Panc1 (cell line): ENCODE data around the gene REELD1. TPM values are rescaled to one million over a fixed set of nuclear protein-coding genes. Genes with fewer than 3 reads are reported as not detected.
A peak's percentile ranks its signal among the peaks of the same experiment; 100 is the strongest.

Experiments used
- ATAC-seq: fragments of 200-7000 bp; cut with Tn5 transposase; 2 replicates; pipeline ENCODE4 v1.9.1; 2020; ENCODE audit warnings: mild to moderate bottlenecking, moderate library complexity
- BruUV-seq: library from RNA; stranded (reverse); fragments of 400-500 nt; replicated peaks from 2 replicates; lab custom pipeline; 2021; lab: Mats Ljungman, UMichigan
- CTCF ChIA-PET: fragments of 300-600 bp; sonication (Branson Sonifier 250); formaldehyde crosslinking; loops from one replicate; lab custom pipeline; 2022; ENCODE audit warnings: antibody characterized with exemption; lab: Charles Lee
- POLR2A ChIA-PET: fragments of 300-600 bp; sonication (Branson Sonifier 250); formaldehyde crosslinking; loops from one replicate; lab custom pipeline; 2022; ENCODE audit warnings: antibody characterized with exemption; lab: Charles Lee
- DNase-seq: peaks from one replicate; pipeline ENCODE4 v3.0.0-alpha.2; 2010; ENCODE audit warnings: low read depth, low spot score
- H3K27ac ChIP-seq: 2 replicates; pipeline ENCODE4 v1.5.1; 2011; ENCODE audit warnings: mild to moderate bottlenecking, low read length, inconsistent platforms
- H3K27me3 ChIP-seq: fragments of 200-500 bp; sonication (Bioruptor generic); 2 replicates; pipeline ENCODE4 v1.6.0; 2014; ENCODE audit warnings: low read length, inconsistent platforms; ENCODE audit not compliant: control insufficient read depth, insufficient read depth
- H3K36me3 ChIP-seq: fragments of 200-500 bp; sonication (Bioruptor generic); 2 replicates; pipeline ENCODE4 v1.5.1; 2014; ENCODE audit warnings: inconsistent platforms, mild to moderate bottlenecking, low read length, moderate library complexity; ENCODE audit not compliant: control insufficient read depth, insufficient read depth
- H3K4me1 ChIP-seq: 2 replicates; pipeline ENCODE4 v1.5.1; 2011; ENCODE audit warnings: inconsistent platforms, mild to moderate bottlenecking, low read length, moderate library complexity; ENCODE audit not compliant: control insufficient read depth, insufficient read depth
- H3K4me3 ChIP-seq, 2 experiments: 2 replicates each; pipeline ENCODE4 v1.5.1; 2011 to 2012; ENCODE audit warnings: low read depth in 2 of 2, low read length in 2 of 2, mild to moderate bottlenecking in 2 of 2, inconsistent platforms in 1 of 2, moderate library complexity in 1 of 2
- H3K9me3 ChIP-seq: fragments of 200-500 bp; sonication (Bioruptor generic); 2 replicates; pipeline ENCODE4 v1.5.1; 2014; ENCODE audit warnings: low read depth, mild to moderate bottlenecking, inconsistent platforms, low read length, moderate library complexity; ENCODE audit not compliant: control insufficient read depth, insufficient read depth
- CTCF ChIP-seq: fragments of 450-650 bp; IDR thresholded peaks from 2 replicates; pipeline ENCODE4 v1.5.1; 2017; ENCODE audit warnings: mild to moderate bottlenecking
- POLR2AphosphoS5 ChIP-seq: IDR thresholded peaks from 2 replicates; pipeline ENCODE4 v1.6.1; 2012; ENCODE audit warnings: mild to moderate bottlenecking, low read depth, low read length, moderate library complexity
- REST ChIP-seq, 2 experiments: IDR thresholded peaks; 2 replicates each; pipeline ENCODE4 v1.6.1; 2011 to 2012; ENCODE audit warnings: low read depth in 2 of 2, control low read depth in 1 of 2, low read length in 1 of 2, mild to moderate bottlenecking in 1 of 2, moderate library complexity in 1 of 2; ENCODE audit not compliant: insufficient read depth in 1 of 2
- SIN3A ChIP-seq: IDR thresholded peaks from 2 replicates; pipeline ENCODE4 v1.6.1; 2012; ENCODE audit warnings: low read depth, mild to moderate bottlenecking, low read length, moderate library complexity, borderline replicate concordance; ENCODE audit not compliant: insufficient read depth
- TCF7L2 ChIP-seq: IDR thresholded peaks from 2 replicates; pipeline ENCODE4 v1.6.1; 2011; ENCODE audit warnings: mild to moderate bottlenecking, low read depth, low read length, inconsistent platforms
- in situ Hi-C: cut with HindIII; loops from 2 replicates; pipeline ENCODE4 v1.10.0; 2016; ENCODE audit warnings: low sequenced_read_pairs, low pct_unique_long_range_greater_than_20kb
- intact Hi-C: fragments of 100-400 bp; cut with micrococcal nuclease; formaldehyde crosslinking; loops from one replicate; pipeline ENCODE4 v1.10.0; 2022; ENCODE audit not compliant: unreplicated experiment
- total RNA-seq: library from RNA; stranded (reverse); gene quantifications from one replicate; pipeline ENCODE4 v1.2.1, GENCODE V29; 2021; ENCODE audit not compliant: unreplicated experiment

Gene REELD1
- total RNA-seq, 1 experiment from 2014 or later: not detected

GRCh38 chr4:146165840-146166239 lies 48.5 kb upstream of the REELD1 start:
- ChIA-PET CTCF (no interaction called here), POLR2A (no interaction called here)
- intact Hi-C loops: no loop called here
- Histone ChIP-seq H3K4me3 (no peak overlapping the region), H3K36me3 (no peaks in the 10 kb centered on the region), H3K9me3 (no peaks in the 10 kb centered on the region), H3K27ac (no peak overlapping the region), H3K27me3 (no peaks in the 10 kb centered on the region), H3K4me1 (no peaks in the 10 kb centered on the region)
- in situ Hi-C loops: no loop called here
- ATAC-seq: no peak
- no peak for DNase-seq
- BruUV-seq: no TSS peak
- no peak for TF ChIP-seq POLR2AphosphoS5
- no peak for TF ChIP-seq TCF7L2
- no peak for TF ChIP-seq SIN3A

GRCh38 chr4:146170149-146170548 lies 44.2 kb upstream of the REELD1 start:
- H3K27ac ChIP-seq: no peak overlapping the region
- DNase-seq (no peak), ATAC-seq (no peak)
- TF ChIP-seq REST (IDR thresholded peaks at IDR 0.05; ENCODE audit: insufficient read depth in 1 of 2, low read depth in 2 of 2, low read length in 1 of 2) (no peak), TCF7L2 (no peak), CTCF (no peak), POLR2AphosphoS5 (no peak), SIN3A (no peak)
- intact Hi-C loops (no loop called here), in situ Hi-C loops (no loop called here)
- H3K36me3 ChIP-seq: no peaks in the 10 kb centered on the region
- no TSS peak for BruUV-seq
- ChIA-PET POLR2A (no interaction called here), CTCF (no interaction called here)
- no peak overlapping the region for H3K4me3 ChIP-seq
- no peaks in the 10 kb centered on the region for H3K9me3 ChIP-seq
- no peaks in the 10 kb centered on the region for H3K27me3 ChIP-seq
- no peaks in the 10 kb centered on the region for H3K4me1 ChIP-seq

GRCh38 chr4:146175541-146176453 lies 38.5 kb upstream of the REELD1 start, which contains the start of gene LSM6:
Gene LSM6 (plus strand): TSS chr4:146175718. CDS start chr4:146182922, 7,204 bp downstream.
- intact Hi-C loops: no loop called here
- ATAC-seq: peak; percentile 97
- CTCF ChIA-PET: no interaction called here

More at GRCh38 chr4:146175541-146176453, 38.5 kb upstream of the REELD1 start, which contains the start of gene LSM6:
- in situ Hi-C loops: no loop called here
- Histone ChIP-seq H3K36me3 (peaks cover 5% of the 10 kb centered on the region; the same call in 1 of the 2 replicates), H3K27ac (peak within 1 kb of the TSS; percentile 88), H3K4me1 (peaks cover 5% of the 10 kb centered on the region; the same call in 1 of the 2 replicates), H3K4me3 (peak within 1 kb of the TSS; percentile 77 to 83), H3K9me3 (no peaks in the 10 kb centered on the region), H3K27me3 (no peaks in the 10 kb centered on the region)
- TSS peak; percentile 84 for BruUV-seq
- peak; percentile 39 for DNase-seq
- TF ChIP-seq REST (IDR thresholded peaks at IDR 0.05; ENCODE audit: insufficient read depth in 1 of 2, low read depth in 2 of 2, low read length in 1 of 2) (0 out of 4 replicates have a peak, but pooled peaks of 1 of the 2 experiments have one; percentile 33), SIN3A (no peak), CTCF (no peak), TCF7L2 (no peak), POLR2AphosphoS5 (peak; percentile 51; the same call in 1 of the 2 replicates)
- POLR2A ChIA-PET: no interaction called here
